ENCODE results near the gene C2orf72.
"Not testable (repeated sequence)": the region's sequence is repeated elsewhere in the genome, so short reads cannot be mapped to it uniquely, and the experiment has no call there.

Gene C2orf72

DNA sequence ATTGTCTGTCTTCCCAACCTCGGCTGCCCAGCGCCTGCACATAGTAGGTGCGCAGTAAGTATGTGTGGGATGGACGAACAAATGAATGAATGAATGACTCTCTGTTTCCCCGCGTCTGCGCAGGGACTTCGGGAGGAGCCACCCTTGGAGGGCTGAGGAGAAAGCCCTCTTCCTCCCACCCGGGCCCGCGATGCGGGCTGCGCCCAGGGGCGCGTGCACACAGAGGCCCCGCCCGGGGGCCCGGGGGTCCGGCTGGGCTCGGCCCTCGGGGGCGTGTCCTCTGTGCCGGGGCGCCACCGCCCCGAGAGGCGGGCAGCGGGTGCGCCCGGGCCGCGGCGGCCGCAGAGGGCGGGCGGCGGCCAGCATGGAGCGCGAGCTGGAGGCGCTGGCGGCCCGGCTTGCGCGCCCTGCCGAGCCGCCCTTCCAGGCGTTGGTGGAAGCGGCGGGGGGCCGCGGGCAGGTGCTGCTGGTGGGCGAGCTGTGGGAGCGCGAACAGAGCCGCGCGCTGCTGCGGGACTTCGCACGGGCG lies at the start of gene C2orf72:
C2orf72 (plus strand) TSS at position 322 of the 529 bp plus-strand sequence; CDS start at position 365, 43 bp downstream.
- H3K36me3 Mint-ChIP-seq: peaks cover 2% of the 10 kb centered on the region
- peaks cover 46% of the 10 kb centered on the region for H3K27me3 Mint-ChIP-seq
- no peaks in the 10 kb centered on the region for H3K4me1 Mint-ChIP-seq
- peak within 1 kb of the TSS; percentile 69 for H3K4me3 Mint-ChIP-seq
- no peaks in the 10 kb centered on the region for H3K9me3 Mint-ChIP-seq
- H3K27ac Mint-ChIP-seq: peak within 1 kb of the TSS; percentile 59

DNA sequence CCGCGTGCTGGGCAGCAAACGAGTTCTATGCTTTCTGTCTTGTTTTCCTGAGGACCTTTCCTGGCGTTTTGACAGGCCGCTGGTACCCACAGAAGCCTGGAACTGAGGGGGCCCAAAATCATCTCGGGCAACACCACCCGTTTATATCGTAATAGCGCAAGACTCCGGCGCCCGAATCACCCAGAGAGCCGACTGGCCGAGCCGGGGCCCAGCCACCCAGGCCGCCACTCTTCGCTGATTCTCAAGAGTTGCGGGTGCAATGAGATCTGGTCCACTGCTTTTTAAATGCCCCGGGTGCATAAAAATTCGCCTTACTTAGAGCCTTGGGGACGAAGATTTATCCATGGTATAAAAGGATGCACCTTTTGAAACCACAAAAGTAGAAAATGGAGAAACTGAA lies 47.6 kb upstream of the C2orf72 start:
- no peaks in the 10 kb centered on the region for H3K9me3 Mint-ChIP-seq
- H3K27me3 Mint-ChIP-seq: peaks cover 15% of the 10 kb centered on the region
- no peak overlapping the region for H3K4me3 Mint-ChIP-seq
- no peak overlapping the region for H3K27ac Mint-ChIP-seq
- peaks cover 15% of the 10 kb centered on the region for H3K4me1 Mint-ChIP-seq
- no peaks in the 10 kb centered on the region for H3K36me3 Mint-ChIP-seq

DNA sequence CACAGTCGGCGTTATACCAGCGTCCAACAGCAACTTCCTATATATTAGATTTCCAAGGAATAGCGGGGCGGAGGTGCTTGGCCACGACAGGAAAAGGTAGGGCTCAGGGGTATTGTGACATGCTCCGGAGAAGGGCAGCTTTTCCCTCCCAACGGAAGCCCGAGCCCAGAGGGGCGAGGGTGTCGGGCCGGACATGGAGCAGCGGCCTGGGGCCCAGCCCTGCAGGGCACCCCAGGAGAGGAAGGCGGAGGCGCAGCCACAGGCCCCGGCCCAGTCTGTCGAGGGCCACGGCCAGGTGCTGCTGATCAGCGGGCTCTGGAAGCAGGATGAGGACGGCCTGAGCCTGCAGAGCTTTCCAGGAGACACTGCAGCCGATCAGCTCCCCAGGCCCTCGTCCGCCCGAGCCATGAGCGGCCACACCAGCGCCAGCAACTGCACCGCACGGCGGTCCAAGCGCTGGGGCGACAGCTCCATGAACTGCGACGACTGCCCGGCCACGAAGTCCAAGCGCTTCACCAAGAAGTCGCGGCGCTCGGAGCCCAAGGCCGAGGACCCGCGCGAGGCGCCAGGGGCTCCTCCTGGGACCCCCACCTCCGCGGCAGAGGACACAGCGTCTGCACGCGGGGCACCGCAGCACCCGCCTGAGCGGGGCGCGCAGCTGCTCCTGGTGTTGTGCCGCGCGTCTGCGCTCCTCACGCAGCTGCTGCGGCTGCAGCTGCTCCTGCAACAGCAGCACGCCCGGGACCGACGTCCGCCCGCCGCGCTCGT lies 47.0 kb upstream of the C2orf72 start:
- Mint-ChIP-seq H3K27me3 (peaks cover 16% of the 10 kb centered on the region), H3K27ac (no peak overlapping the region), H3K9me3 (no peaks in the 10 kb centered on the region), H3K4me3 (no peak overlapping the region), H3K36me3 (no peaks in the 10 kb centered on the region), H3K4me1 (peaks cover 9% of the 10 kb centered on the region)

DNA sequence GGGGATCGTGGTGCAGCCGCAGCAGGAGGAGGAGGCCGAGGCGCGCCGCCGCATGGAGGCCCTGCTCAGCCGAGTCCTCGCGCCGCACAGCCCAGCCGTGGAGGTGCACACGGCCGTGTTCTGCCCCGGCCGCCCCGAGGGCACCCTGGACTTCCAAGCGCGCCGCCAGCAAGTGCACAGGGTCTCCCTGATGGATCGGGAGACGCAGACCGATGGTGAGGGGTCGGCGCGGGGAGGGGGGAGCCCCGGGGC lies 46.5 kb upstream of the C2orf72 start:
- peaks cover 5% of the 10 kb centered on the region for H3K4me1 Mint-ChIP-seq
- H3K9me3 Mint-ChIP-seq: no peaks in the 10 kb centered on the region
- H3K4me3 Mint-ChIP-seq: no peak overlapping the region
- H3K27ac Mint-ChIP-seq: no peak overlapping the region
- H3K27me3 Mint-ChIP-seq: peaks cover 19% of the 10 kb centered on the region
- no peaks in the 10 kb centered on the region for H3K36me3 Mint-ChIP-seq

DNA sequence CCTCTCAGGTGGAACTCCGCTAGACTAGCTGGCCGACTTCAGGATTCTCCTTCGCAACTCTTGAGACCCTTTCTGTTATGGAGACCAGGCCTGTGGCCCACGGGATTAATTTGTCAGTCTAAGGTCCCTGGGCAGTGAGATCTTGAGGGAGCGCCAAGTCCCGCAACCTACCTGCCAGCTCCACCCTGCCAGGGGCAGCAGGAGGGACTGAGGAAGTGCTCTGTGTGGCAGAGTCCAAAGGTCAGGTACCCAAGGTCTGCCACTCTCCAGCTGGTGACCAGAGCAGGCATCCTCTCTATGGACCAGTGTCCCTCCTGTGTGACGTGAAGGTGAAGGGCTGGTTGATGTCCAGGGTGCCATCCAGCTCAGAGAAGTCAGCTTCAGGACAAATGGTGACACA lies 45.7 kb upstream of the C2orf72 start:
- no peaks in the 10 kb centered on the region for H3K36me3 Mint-ChIP-seq
- peaks cover 19% of the 10 kb centered on the region for H3K27me3 Mint-ChIP-seq

DNA sequence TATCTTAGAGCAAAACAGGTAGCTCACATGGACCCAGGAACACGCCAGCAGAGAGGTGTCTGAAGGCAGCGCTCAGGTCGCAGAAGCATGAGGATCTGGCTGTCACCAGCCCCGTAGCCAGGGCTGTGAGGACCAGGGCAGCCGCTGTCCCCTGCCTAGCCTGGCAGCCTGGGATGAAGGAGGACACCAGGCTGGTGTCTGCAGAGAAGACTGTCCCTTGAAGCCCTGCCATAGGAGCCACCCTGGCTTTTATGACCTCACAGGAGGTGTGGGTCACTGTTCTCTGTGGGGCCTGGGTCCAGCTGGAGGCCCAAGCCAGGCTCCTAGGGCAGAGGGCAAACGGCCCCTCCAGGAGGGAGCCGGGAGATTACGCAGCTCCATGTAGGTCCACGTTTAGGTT lies 41.5 kb upstream of the C2orf72 start, which contains the start of gene SPATA3:
SPATA3 (plus strand) TSS at position 301 of the 400 bp plus-strand sequence. CDS start 113 bp downstream, outside the sequence.
- no peaks in the 10 kb centered on the region for H3K4me1 Mint-ChIP-seq
- no peaks in the 10 kb centered on the region for H3K36me3 Mint-ChIP-seq
- H3K9me3 Mint-ChIP-seq: no peaks in the 10 kb centered on the region
- no peak within 1 kb of the TSS for H3K27ac Mint-ChIP-seq
- no peak within 1 kb of the TSS for H3K4me3 Mint-ChIP-seq
- peaks cover 25% of the 10 kb centered on the region for H3K27me3 Mint-ChIP-seq

More for the DNA sequence above, 45.7 kb upstream of the C2orf72 start:
- Mint-ChIP-seq H3K4me3 (no peak overlapping the region), H3K9me3 (no peaks in the 10 kb centered on the region), H3K4me1 (peaks cover 3% of the 10 kb centered on the region), H3K27ac (no peak overlapping the region)

DNA sequence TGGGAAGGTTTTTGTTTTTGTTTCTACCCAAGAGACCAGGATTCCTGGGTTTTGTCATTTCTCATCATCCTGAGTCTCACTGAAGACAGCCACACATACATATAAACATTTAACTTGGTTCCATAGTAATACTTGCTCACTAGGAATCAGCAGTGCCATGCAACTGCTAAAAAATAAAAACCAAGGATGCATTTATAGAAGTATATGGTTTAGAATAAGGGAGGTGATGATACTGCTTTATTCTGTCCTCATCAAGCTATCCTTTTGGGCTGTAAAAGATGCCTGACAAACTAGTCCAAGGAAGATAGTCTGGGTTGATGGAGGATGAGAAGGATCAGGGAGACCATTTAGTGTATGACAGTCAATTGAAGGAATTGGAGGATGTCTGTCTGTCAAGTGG lies 40.7 kb upstream of the C2orf72 start:
- Mint-ChIP-seq H3K27ac (no peak overlapping the region), H3K9me3 (no peaks in the 10 kb centered on the region), H3K4me1 (no peaks in the 10 kb centered on the region), H3K36me3 (no peaks in the 10 kb centered on the region), H3K27me3 (peaks cover 27% of the 10 kb centered on the region), H3K4me3 (no peak overlapping the region)

DNA sequence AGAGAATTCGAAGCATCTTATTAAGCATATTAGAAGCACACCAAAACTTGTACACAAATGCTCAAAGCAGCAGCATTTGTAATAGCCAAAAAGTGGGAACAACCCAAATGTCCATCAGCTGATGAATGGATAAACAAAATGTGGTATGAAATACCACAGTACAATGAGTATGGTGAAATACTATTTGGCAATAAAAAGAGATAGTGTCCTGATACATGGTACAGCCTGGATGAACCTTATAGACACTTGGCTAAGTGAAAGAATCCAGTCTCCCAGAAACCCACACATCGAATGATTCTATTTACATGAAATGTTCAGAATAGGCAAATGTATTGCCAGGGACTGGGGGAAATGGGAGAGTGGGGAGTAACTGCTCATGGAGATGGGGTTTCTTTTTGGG lies 38.4 kb upstream of the C2orf72 start:
- no peak overlapping the region for H3K4me3 Mint-ChIP-seq
- H3K4me1 Mint-ChIP-seq: no peaks in the 10 kb centered on the region
- H3K27me3 Mint-ChIP-seq: peaks cover 21% of the 10 kb centered on the region
- no peaks in the 10 kb centered on the region for H3K9me3 Mint-ChIP-seq
- no peak overlapping the region for H3K27ac Mint-ChIP-seq
- no peaks in the 10 kb centered on the region for H3K36me3 Mint-ChIP-seq

DNA sequence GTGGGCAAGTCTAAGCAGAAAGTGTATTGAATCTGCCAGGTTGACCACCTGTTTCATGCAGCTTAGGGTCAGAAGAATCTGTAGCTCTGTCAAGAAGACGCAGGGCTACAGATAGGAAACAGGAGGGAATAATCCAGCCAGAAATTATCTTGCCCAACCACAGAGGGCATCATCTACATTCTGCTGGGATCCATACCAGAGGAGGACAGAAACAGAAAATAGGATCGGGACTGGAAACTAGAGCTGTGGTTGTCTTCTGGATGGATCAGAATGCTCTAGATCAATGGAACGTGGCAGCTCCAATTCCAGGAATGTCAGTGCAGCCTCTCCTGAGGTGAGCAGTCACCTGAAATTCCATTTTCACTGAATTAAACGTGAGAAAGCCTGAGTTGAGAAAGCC lies 37.8 kb upstream of the C2orf72 start:
- no peaks in the 10 kb centered on the region for H3K9me3 Mint-ChIP-seq
- no peaks in the 10 kb centered on the region for H3K36me3 Mint-ChIP-seq
- H3K27me3 Mint-ChIP-seq: peaks cover 21% of the 10 kb centered on the region
- H3K4me1 Mint-ChIP-seq: no peaks in the 10 kb centered on the region
- no peak overlapping the region for H3K4me3 Mint-ChIP-seq
- H3K27ac Mint-ChIP-seq: no peak overlapping the region

DNA sequence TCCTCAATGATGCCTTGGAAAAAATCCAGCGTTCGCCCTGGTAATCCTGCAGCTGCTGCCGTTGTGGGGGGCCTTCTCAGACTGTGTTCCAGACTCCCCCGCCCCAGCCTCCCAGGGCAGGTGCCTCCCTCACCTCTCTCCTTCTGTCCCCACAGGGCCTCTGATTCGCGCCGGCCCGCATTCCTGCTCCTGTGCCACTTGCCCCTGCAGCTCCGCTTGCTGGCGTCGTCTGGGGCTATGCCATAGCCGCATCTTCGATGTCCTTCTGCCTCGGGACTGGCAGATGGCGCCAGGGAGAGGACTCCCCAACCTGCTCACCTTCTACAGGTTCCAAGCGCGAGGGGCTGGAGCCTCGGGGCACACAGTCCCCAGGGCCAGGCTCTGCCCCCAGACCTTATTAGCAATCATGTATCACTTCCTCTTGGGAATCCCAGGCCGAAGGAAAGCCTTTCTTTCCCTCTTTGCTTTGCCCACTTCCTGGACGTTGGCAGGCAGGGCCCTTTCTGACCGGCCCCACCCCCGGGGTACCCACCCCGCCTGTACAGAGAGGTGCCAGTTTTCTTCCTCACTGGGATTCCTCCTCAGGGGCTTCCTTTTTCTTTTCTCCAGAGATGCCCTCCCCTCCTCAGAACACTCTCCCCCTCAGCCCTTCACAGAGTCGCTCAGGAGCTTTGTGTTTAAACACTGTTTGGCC lies 37.0 kb upstream of the C2orf72 start:
- H3K4me3 Mint-ChIP-seq: no peak overlapping the region
- H3K36me3 Mint-ChIP-seq: peaks cover 2% of the 10 kb centered on the region
- peaks cover 7% of the 10 kb centered on the region for H3K9me3 Mint-ChIP-seq
- no peak overlapping the region for H3K27ac Mint-ChIP-seq
- peaks cover 18% of the 10 kb centered on the region for H3K27me3 Mint-ChIP-seq
- no peaks in the 10 kb centered on the region for H3K4me1 Mint-ChIP-seq

DNA sequence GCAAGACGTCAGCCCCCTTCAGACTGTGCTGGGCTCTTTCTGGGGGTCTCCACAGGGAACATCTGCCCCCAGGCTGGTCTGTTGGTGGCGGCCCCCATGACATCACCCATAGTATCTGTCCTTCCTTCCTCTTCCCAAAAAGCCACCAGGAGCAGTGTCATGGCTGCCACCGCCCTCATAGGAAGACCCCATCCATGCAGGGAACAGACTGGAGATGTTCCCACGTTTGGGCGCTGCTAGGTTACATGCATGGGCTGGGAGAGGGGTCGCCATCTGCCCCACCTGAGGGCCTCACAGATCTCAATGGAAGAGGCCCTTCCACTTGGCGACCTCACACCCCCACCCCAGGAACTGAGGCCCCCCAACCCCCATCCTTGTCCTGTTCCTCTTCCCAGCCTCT lies 36.3 kb upstream of the C2orf72 start:
- Mint-ChIP-seq H3K9me3 (peaks cover 7% of the 10 kb centered on the region), H3K4me3 (no peak overlapping the region), H3K27ac (no peak overlapping the region), H3K27me3 (peaks cover 16% of the 10 kb centered on the region), H3K36me3 (peaks cover 2% of the 10 kb centered on the region), H3K4me1 (no peaks in the 10 kb centered on the region)

DNA sequence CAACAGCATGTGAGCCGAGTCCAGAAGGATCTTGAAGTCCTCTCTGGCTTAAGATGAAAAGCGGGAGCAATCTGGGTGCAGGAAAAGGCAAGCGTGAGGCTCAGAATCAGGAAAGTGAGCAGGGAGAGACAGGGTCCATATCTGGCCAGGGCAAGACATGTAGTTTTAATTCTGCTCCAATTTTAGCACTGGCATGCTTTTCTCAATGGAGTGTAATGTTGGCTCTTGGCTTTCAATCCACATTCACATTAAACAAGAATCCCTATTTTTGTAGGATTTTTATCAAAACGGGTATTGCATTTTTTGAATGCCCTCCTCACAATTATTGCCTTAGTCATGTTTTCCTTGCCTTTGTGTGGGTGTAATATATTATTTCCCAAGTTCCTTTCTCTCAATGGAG lies 35.4 kb upstream of the C2orf72 start:
- Mint-ChIP-seq H3K27ac (no peak overlapping the region), H3K36me3 (peaks cover 2% of the 10 kb centered on the region), H3K4me1 (no peaks in the 10 kb centered on the region), H3K27me3 (peaks cover 16% of the 10 kb centered on the region), H3K4me3 (no peak overlapping the region), H3K9me3 (peaks cover 7% of the 10 kb centered on the region)

DNA sequence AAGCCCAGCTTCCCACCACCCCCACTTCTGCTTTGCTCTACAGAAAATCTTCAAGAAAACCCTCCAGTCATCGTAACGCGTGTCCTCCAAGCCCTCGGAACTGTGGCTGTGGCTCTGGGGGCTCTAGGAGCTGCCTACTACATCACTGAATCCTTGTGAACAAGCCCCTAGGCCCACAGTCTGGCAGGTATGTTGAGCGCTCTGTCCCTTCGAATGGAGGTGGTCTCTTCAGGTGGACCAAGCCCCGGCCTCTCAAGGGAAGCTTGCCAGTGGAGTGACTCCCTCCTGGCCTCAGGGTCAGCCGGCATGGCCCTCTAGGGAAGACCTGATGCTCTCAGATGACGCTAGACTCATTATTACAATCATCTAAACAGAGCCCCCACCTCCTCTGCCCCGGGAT lies 34.7 kb upstream of the C2orf72 start:
- no peaks in the 10 kb centered on the region for H3K4me1 Mint-ChIP-seq
- H3K27ac Mint-ChIP-seq: no peak overlapping the region
- H3K9me3 Mint-ChIP-seq: peaks cover 7% of the 10 kb centered on the region
- no peak overlapping the region for H3K4me3 Mint-ChIP-seq
- H3K36me3 Mint-ChIP-seq: peaks cover 2% of the 10 kb centered on the region
- H3K27me3 Mint-ChIP-seq: peaks cover 16% of the 10 kb centered on the region

DNA sequence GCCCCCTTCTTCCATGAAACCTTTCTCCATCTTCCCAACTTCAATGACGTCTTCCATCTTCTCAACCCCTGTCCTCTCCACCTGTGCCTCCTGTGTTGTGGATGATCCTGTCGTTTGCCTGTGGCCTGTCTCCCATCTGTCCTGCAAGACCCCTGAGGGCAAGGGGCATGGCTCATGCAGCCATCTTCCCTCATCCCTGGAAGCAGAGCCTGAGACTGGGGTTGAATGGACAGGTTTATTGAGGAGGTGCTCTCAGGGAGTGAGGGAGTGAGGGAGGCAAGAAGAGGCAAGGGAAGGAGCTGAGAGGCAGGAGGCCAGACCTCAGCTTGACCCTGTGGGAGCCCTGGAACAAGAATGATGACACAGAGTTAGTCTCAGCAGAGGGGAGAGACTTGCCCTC lies 34.1 kb upstream of the C2orf72 start:
- H3K27ac Mint-ChIP-seq: no peak overlapping the region
- H3K4me1 Mint-ChIP-seq: no peaks in the 10 kb centered on the region
- H3K9me3 Mint-ChIP-seq: peaks cover 7% of the 10 kb centered on the region
- H3K27me3 Mint-ChIP-seq: peaks cover 14% of the 10 kb centered on the region
- no peak overlapping the region for H3K4me3 Mint-ChIP-seq
- H3K36me3 Mint-ChIP-seq: peaks cover 2% of the 10 kb centered on the region

DNA sequence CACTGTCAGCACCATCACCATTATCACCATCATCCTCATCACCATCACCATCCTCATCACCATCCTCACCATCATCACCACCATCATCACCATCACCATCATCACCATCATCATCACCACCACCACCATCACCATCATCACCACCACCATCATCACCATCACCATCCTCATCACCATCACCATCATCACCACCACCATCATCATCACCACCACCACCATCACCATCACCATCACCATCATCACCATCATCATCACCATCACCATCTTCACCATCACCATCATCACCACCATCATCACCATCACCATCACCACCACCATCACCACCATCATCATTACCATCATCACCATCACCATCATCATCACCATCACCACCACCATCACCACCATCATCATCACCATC lies 32.4 kb upstream of the C2orf72 start:
- peaks cover 12% of the 10 kb centered on the region for H3K27me3 Mint-ChIP-seq
- H3K27ac Mint-ChIP-seq, H3K4me3 Mint-ChIP-seq, H3K9me3 Mint-ChIP-seq, H3K36me3 Mint-ChIP-seq, H3K4me1 Mint-ChIP-seq: not testable (repeated sequence)

DNA sequence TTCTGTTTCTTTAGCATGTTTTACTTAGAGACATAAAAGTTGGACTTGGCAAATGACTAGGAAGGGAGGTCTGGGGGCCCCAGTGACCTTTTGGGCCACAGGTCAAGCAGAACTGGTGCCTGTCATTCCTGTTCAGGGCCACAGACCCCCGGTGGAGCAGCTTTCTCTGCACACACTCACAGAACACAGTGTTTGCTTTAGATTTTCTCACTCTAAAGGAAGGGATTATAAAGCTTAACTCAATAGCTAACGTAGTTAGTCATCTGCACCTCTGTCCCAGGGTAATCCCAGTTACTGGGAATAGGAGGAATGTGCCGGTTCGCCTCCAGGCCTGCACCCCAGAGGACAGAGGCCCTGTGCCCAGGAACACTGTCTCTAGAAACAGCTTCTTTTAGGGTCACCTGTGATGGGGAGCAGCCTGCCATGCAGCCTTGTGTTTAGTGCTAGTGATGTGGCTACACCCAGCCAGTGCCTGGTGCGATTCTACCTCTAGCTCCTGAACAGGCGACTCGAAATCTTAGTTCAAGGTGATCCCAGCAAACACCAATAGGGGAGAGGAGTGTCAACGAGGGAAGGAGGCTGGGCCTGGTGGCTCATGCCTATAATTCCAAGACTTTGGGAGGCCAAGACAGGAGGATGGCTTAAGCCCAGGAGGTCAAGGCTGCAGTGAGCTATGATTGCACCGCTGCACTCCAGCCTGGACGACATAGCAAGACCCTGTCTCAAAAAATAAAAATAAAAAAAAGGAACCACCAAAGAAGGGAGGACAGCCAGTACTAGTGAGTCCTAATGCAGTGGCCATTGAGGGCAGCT lies 29.8 kb upstream of the C2orf72 start:
- peaks cover 7% of the 10 kb centered on the region for H3K9me3 Mint-ChIP-seq
- H3K27ac Mint-ChIP-seq: no peak overlapping the region
- no peaks in the 10 kb centered on the region for H3K4me1 Mint-ChIP-seq
- peaks cover 7% of the 10 kb centered on the region for H3K27me3 Mint-ChIP-seq
- H3K4me3 Mint-ChIP-seq: no peak overlapping the region
- H3K36me3 Mint-ChIP-seq: peaks cover 2% of the 10 kb centered on the region
